MCF 10A (cell line): ENCODE results near the gene CD164. TPM values are rescaled to one million over a fixed set of nuclear protein-coding genes. Genes with fewer than 3 reads are reported as not detected.
"Not testable (repeated sequence)": the region's sequence is repeated elsewhere in the genome, so short reads cannot be mapped to it uniquely, and the experiment has no call there.

Experiments
- BruUV-seq: library from RNA; stranded (reverse); fragments of 400-500 nt; replicated peaks from 2 replicates; lab custom pipeline; 2021; lab: Mats Ljungman, UMichigan
- CTCF ChIA-PET: fragments of 300-600 bp; sonication (Branson Sonifier 250); formaldehyde crosslinking; extraction: SDS; loops from one replicate; lab custom pipeline; 2021; ENCODE audit warnings: antibody characterized with exemption, inconsistent platforms; lab: Yijun Ruan, JAX
- POLR2A ChIA-PET: fragments of 300-600, 350-650 bp; sonication (Branson Sonifier 250); formaldehyde crosslinking; extraction: SDS; loops from one replicate; lab custom pipeline; 2020; ENCODE audit warnings: antibody characterized with exemption, inconsistent platforms; lab: Yijun Ruan, JAX
- DNase-seq: peaks from one replicate; pipeline ENCODE4 v3.0.0-alpha.2; 2018; ENCODE audit not compliant: unreplicated experiment
- H3K27ac Mint-ChIP-seq: one replicate; pipeline ENCODE4 v1.8.0; 2022; ENCODE audit warnings: mild to moderate bottlenecking, low read depth, mixed read lengths; ENCODE audit not compliant: unreplicated experiment
- H3K27me3 Mint-ChIP-seq: one replicate; pipeline ENCODE4 v1.8.0; 2022; ENCODE audit warnings: mixed read lengths; ENCODE audit not compliant: insufficient read depth, unreplicated experiment
- H3K36me3 Mint-ChIP-seq: one replicate; pipeline ENCODE4 v1.8.0; 2022; ENCODE audit warnings: mild to moderate bottlenecking, moderate library complexity, mixed read lengths; ENCODE audit not compliant: insufficient read depth, unreplicated experiment
- H3K4me1 Mint-ChIP-seq: one replicate; pipeline ENCODE4 v1.8.0; 2022; ENCODE audit warnings: mixed read lengths; ENCODE audit not compliant: insufficient read depth, unreplicated experiment
- H3K4me3 Mint-ChIP-seq: one replicate; pipeline ENCODE4 v1.8.0; 2022; ENCODE audit warnings: mild to moderate bottlenecking, moderate library complexity, mixed read lengths; ENCODE audit not compliant: unreplicated experiment
- H3K9me3 Mint-ChIP-seq: one replicate; pipeline ENCODE4 v1.8.0; 2022; ENCODE audit warnings: mixed read lengths; ENCODE audit not compliant: unreplicated experiment
- CTCF ChIP-seq: fragments of 200-600 bp; IDR thresholded peaks from one replicate; pipeline ENCODE4 v1.8.0; 2022; ENCODE audit warnings: antibody characterized with exemption, mild to moderate bottlenecking; ENCODE audit not compliant: unreplicated experiment
- intact Hi-C: fragments of 100-400 bp; cut with micrococcal nuclease; formaldehyde crosslinking; loops from 2 replicates; pipeline ENCODE4 v1.14.1; 2022
- total RNA-seq: library from RNA; stranded (reverse); gene quantifications from 2 replicates; pipeline ENCODE4 v1.2.3, GENCODE V29; 2022

Gene CD164
- total RNA-seq, 1 experiment from 2014 or later: 156 TPM

- BruUV-seq: no TSS peak
- CTCF ChIA-PET: interaction anchor here (0.6 to 2.5 kb wide), 5 partner anchors 8 to 737 kb away, joined by 3 to 15 read pairs (median 5); partner anchors contain the start of gene CD164
- Mint-ChIP-seq H3K4me1 (peaks cover 17% of the 10 kb centered on the region), H3K36me3 (peaks cover 75% of the 10 kb centered on the region), H3K9me3 (peaks cover 7% of the 10 kb centered on the region), H3K27me3 (no peaks in the 10 kb centered on the region), H3K4me3 (no peak overlapping the region), H3K27ac (no peak overlapping the region)
- POLR2A ChIA-PET: interaction anchor here (1.0 to 2.5 kb wide), 5 partner anchors 9 to 19 kb away, joined by 3 to 8 read pairs (median 8); partner anchors contain the start of gene CD164
- intact Hi-C loops: no loop called here
- no peak for DNase-seq
- TF ChIP-seq CTCF: no peak
Observed at GRCh38 chr6:109369728-109370127, 12.5 kb downstream of the CD164 start.

GRCh38 chr6:109364382-109365078, 17.7 kb downstream of the CD164 start:
- H3K4me3 Mint-ChIP-seq, BruUV-seq, H3K4me1 Mint-ChIP-seq, H3K27ac Mint-ChIP-seq, intact Hi-C loops, H3K9me3 Mint-ChIP-seq, H3K27me3 Mint-ChIP-seq, DNase-seq: not testable (repeated sequence)
- H3K36me3 Mint-ChIP-seq: peaks cover 75% of the 10 kb centered on the region
- POLR2A ChIA-PET: interaction anchor here (0.8 to 0.9 kb wide), 2 partner anchors 11 to 15 kb away, joined by 3 read pairs; no protein-coding TSS in a partner anchor
- CTCF ChIA-PET: interaction anchor here (1.3 kb wide), 1 partner anchor 12 kb away, joined by 3 read pairs; no protein-coding TSS in a partner anchor

- Mint-ChIP-seq H3K4me3 (no peak overlapping the region), H3K4me1 (no peaks in the 10 kb centered on the region), H3K27me3 (no peaks in the 10 kb centered on the region), H3K9me3 (no peaks in the 10 kb centered on the region), H3K27ac (no peak overlapping the region), H3K36me3 (peaks cover 71% of the 10 kb centered on the region)
- BruUV-seq: no TSS peak
- POLR2A ChIA-PET: interaction anchor here (0.6 to 0.9 kb wide), 3 partner anchors 10 to 221 kb away, joined by 3 read pairs; no protein-coding TSS in a partner anchor
- CTCF ChIA-PET: no interaction called here
- intact Hi-C loops: no loop called here
- no peak for DNase-seq
- TF ChIP-seq CTCF: no peak
Observed at GRCh38 chr6:109363753-109364152, 18.5 kb downstream of the CD164 start.

- POLR2A ChIA-PET: interaction anchor here (0.7 to 1.6 kb wide), 4 partner anchors 10 to 21 kb away, joined by 3 to 5 read pairs (median 3); partner anchors contain the start of gene CD164
Observed at GRCh38 chr6:109362102-109362884, 20.0 kb downstream of the CD164 start.

More at GRCh38 chr6:109362102-109362884, 20.0 kb downstream of the CD164 start:
- Mint-ChIP-seq H3K27me3 (no peaks in the 10 kb centered on the region), H3K27ac (no peak overlapping the region), H3K36me3 (peaks cover 57% of the 10 kb centered on the region), H3K4me1 (no peaks in the 10 kb centered on the region), H3K4me3 (no peak overlapping the region), H3K9me3 (no peaks in the 10 kb centered on the region)
- CTCF ChIA-PET: interaction anchor here (0.6 to 1.4 kb wide), 8 partner anchors 8 to 1382 kb away, joined by 3 to 8 read pairs (median 4); no protein-coding TSS in a partner anchor
- no peak for TF ChIP-seq CTCF
- no TSS peak for BruUV-seq
- no peak for DNase-seq
- intact Hi-C loops: no loop called here
